ENCODE data around the gene LDB2.

LDB2 gene

DNA sequence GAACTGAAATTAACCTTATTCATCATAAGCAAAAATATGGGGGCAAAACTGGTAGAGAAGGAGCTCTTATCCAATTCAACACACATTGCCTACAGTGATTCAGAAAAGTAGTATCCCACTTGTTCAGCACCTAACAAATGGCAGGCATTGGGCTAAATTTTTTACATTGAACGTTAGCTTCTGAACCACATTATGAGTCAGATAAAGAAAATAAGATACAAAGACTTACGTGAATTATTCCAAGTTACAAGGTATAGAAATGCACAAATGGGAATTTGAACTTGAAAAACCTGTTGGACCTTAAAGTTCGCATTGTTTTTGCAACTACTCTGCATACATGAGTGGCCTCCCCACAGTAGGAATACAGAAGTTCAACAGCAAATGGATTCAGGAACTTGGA, 210.6 kb downstream of the LDB2 start:
- Histone ChIP-seq H3K23ac (ENCODE audit: low read length) (no peak overlapping the region), H4K5ac (ENCODE audit: low read length) (no peak overlapping the region), H3K79me1 (ENCODE audit: low read length) (peaks cover 4% of the 10 kb centered on the region), H3K56ac (ENCODE audit: low read length) (no peak overlapping the region), H2AK5ac (ENCODE audit: low read length) (no peak overlapping the region), H4K8ac (ENCODE audit: low read depth, low read length) (no peak overlapping the region), H2BK120ac (ENCODE audit: low read depth, low read length) (no peak overlapping the region), H3K27ac (ENCODE audit: low read depth, low read length) (no peak overlapping the region), H2BK15ac (replicated peaks; ENCODE audit: low read depth) (no peak overlapping the region), H3K36me3 (ENCODE audit: control insufficient read depth, insufficient read depth, low read length) (no peaks in the 10 kb centered on the region), H3K9ac (ENCODE audit: low read length) (no peak overlapping the region), H2BK5ac (ENCODE audit: low read length) (no peak overlapping the region), H3K79me2 (ENCODE audit: control insufficient read depth, insufficient read depth, low read length) (no peaks in the 10 kb centered on the region), H3K18ac (ENCODE audit: low read length) (no peak overlapping the region), H3K4me3 (ENCODE audit: low read length) (no peak overlapping the region), H3K4ac (ENCODE audit: low read depth, low read length) (no peak overlapping the region), H3K4me2 (ENCODE audit: low read length) (no peak overlapping the region), H3K27me3 (ENCODE audit: insufficient read depth, low read length, poor library complexity) (no peaks in the 10 kb centered on the region), H3K4me1 (ENCODE audit: control insufficient read depth, low read depth, low read length) (peaks cover 4% of the 10 kb centered on the region)
- WGBS (ENCODE audit: extremely low coverage, insufficient coverage, low lambda C conversion rate): no CpG with 5 or more reads among the region's 3 CpGs
- DNase-seq: no peak

DNA sequence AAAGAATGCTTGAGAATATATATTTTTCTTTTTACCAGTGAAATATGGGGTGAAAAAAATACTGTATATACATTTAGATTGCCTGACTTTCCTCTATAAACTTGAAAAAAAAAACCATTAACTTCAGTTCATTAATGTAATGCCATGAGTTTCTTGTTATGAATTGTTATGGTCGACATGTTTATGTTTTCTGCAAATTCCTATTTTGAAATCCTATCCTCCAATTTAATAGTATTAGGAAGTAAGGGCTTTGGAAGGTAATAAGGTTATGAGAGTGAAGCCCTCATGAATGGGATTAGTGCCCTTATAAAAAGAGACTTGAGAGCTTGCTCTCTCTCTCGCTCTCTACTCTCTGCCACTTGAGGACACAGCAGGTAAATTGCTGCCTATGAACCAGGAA, 211.4 kb downstream of the LDB2 start:
- no peak overlapping the region for H3K4me2 ChIP-seq (ENCODE audit: low read length)
- H2AK5ac ChIP-seq (ENCODE audit: low read length): no peak overlapping the region
- no peak overlapping the region for H3K27ac ChIP-seq (ENCODE audit: low read depth, low read length)
- H3K18ac ChIP-seq (ENCODE audit: low read length): no peak overlapping the region
- H3K4me1 ChIP-seq (ENCODE audit: control insufficient read depth, low read depth, low read length): peaks cover 2% of the 10 kb centered on the region
- no peak overlapping the region for H2BK15ac ChIP-seq (replicated peaks; ENCODE audit: low read depth)
- H4K5ac ChIP-seq (ENCODE audit: low read length): no peak overlapping the region
- H3K36me3 ChIP-seq (ENCODE audit: control insufficient read depth, insufficient read depth, low read length): no peaks in the 10 kb centered on the region
- no peak overlapping the region for H2BK120ac ChIP-seq (ENCODE audit: low read depth, low read length)
- DNase-seq: no peak
- WGBS (ENCODE audit: extremely low coverage, insufficient coverage, low lambda C conversion rate): no CpG with 5 or more reads among the region's 2 CpGs
- no peak overlapping the region for H3K4me3 ChIP-seq (ENCODE audit: low read length)
- H3K79me1 ChIP-seq (ENCODE audit: low read length): peaks cover 7% of the 10 kb centered on the region
- no peak overlapping the region for H3K4ac ChIP-seq (ENCODE audit: low read depth, low read length)
- no peak overlapping the region for H4K8ac ChIP-seq (ENCODE audit: low read depth, low read length)
- H3K9ac ChIP-seq (ENCODE audit: low read length): no peak overlapping the region
- no peaks in the 10 kb centered on the region for H3K27me3 ChIP-seq (ENCODE audit: insufficient read depth, low read length, poor library complexity)
- no peak overlapping the region for H2BK5ac ChIP-seq (ENCODE audit: low read length)
- H3K79me2 ChIP-seq (ENCODE audit: control insufficient read depth, insufficient read depth, low read length): no peaks in the 10 kb centered on the region
- H3K56ac ChIP-seq (ENCODE audit: low read length): no peak overlapping the region
- no peak overlapping the region for H3K23ac ChIP-seq (ENCODE audit: low read length)

DNA sequence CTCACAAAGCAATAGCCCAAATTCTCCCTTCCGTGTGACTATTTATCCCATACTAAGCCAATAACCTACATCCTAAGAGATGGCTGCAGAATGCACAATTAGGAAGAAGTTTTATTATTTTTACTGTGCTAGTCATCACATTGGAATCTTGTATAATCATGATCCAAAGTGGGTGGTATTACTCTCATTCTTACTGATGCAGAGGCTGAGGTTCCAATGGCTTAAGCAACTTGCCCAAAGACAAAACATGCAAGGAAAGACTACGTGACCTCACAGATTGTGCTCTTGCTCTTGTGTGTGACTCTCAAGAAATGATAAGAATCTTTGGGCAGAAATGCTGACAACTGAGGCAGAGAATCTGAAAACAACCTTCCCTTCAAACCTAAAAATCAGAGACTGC, 212.2 kb downstream of the LDB2 start:
- no peak overlapping the region for H2BK15ac ChIP-seq (replicated peaks; ENCODE audit: low read depth)
- H2BK5ac ChIP-seq (ENCODE audit: low read length): no peak overlapping the region
- H4K5ac ChIP-seq (ENCODE audit: low read length): no peak overlapping the region
- H3K79me2 ChIP-seq (ENCODE audit: control insufficient read depth, insufficient read depth, low read length): no peaks in the 10 kb centered on the region
- H3K56ac ChIP-seq (ENCODE audit: low read length): no peak overlapping the region
- peaks cover 2% of the 10 kb centered on the region for H3K4me1 ChIP-seq (ENCODE audit: control insufficient read depth, low read depth, low read length)
- H4K8ac ChIP-seq (ENCODE audit: low read depth, low read length): no peak overlapping the region
- H2BK120ac ChIP-seq (ENCODE audit: low read depth, low read length): no peak overlapping the region
- no peak overlapping the region for H3K23ac ChIP-seq (ENCODE audit: low read length)
- no peak overlapping the region for H3K4me3 ChIP-seq (ENCODE audit: low read length)
- no CpG with 5 or more reads among the region's 2 CpGs for WGBS (ENCODE audit: extremely low coverage, insufficient coverage, low lambda C conversion rate)
- peaks cover 7% of the 10 kb centered on the region for H3K79me1 ChIP-seq (ENCODE audit: low read length)
- no peak overlapping the region for H3K27ac ChIP-seq (ENCODE audit: low read depth, low read length)
- H3K27me3 ChIP-seq (ENCODE audit: insufficient read depth, low read length, poor library complexity): no peaks in the 10 kb centered on the region
- no peak overlapping the region for H3K9ac ChIP-seq (ENCODE audit: low read length)
- DNase-seq: no peak
- H3K4ac ChIP-seq (ENCODE audit: low read depth, low read length): no peak overlapping the region
- H3K36me3 ChIP-seq (ENCODE audit: control insufficient read depth, insufficient read depth, low read length): no peaks in the 10 kb centered on the region
- no peak overlapping the region for H3K4me2 ChIP-seq (ENCODE audit: low read length)
- no peak overlapping the region for H3K18ac ChIP-seq (ENCODE audit: low read length)
- H2AK5ac ChIP-seq (ENCODE audit: low read length): no peak overlapping the region

DNA sequence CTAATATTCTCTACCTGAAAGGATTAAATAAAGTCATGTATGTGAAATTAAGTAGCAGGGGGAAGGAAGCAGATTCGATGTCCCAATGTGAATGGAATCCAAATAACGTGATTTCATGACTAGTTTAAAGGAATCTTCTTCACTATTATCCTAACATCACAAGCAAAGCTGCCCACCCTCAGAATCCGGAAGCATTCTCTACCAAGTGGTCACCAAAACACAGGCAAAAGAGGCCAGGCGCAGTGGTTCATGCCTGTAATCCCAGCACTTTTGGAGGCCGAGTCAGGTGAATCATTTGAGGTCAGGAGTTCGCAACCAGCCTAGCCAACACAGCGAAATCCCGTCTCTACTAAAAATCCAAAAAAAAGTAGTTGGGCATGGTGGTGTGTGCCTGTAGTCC, 212.9 kb downstream of the LDB2 start:
- no peak for DNase-seq
- Histone ChIP-seq H3K27ac (ENCODE audit: low read depth, low read length) (no peak overlapping the region), H3K18ac (ENCODE audit: low read length) (no peak overlapping the region), H3K36me3 (ENCODE audit: control insufficient read depth, insufficient read depth, low read length) (no peaks in the 10 kb centered on the region), H3K4ac (ENCODE audit: low read depth, low read length) (no peak overlapping the region), H3K4me3 (ENCODE audit: low read length) (no peak overlapping the region), H2BK120ac (ENCODE audit: low read depth, low read length) (no peak overlapping the region), H3K56ac (ENCODE audit: low read length) (no peak overlapping the region), H2BK5ac (ENCODE audit: low read length) (no peak overlapping the region), H3K4me1 (ENCODE audit: control insufficient read depth, low read depth, low read length) (peaks cover 2% of the 10 kb centered on the region), H4K8ac (ENCODE audit: low read depth, low read length) (no peak overlapping the region), H3K79me1 (ENCODE audit: low read length) (peaks cover 7% of the 10 kb centered on the region), H3K27me3 (ENCODE audit: insufficient read depth, low read length, poor library complexity) (no peaks in the 10 kb centered on the region), H3K9ac (ENCODE audit: low read length) (no peak overlapping the region), H2BK15ac (replicated peaks; ENCODE audit: low read depth) (no peak overlapping the region), H3K23ac (ENCODE audit: low read length) (no peak overlapping the region), H2AK5ac (ENCODE audit: low read length) (no peak overlapping the region), H3K79me2 (ENCODE audit: control insufficient read depth, insufficient read depth, low read length) (no peaks in the 10 kb centered on the region), H3K4me2 (ENCODE audit: low read length) (no peak overlapping the region), H4K5ac (ENCODE audit: low read length) (no peak overlapping the region)
- no CpG with 5 or more reads among the region's 8 CpGs for WGBS (ENCODE audit: extremely low coverage, insufficient coverage, low lambda C conversion rate)

DNA sequence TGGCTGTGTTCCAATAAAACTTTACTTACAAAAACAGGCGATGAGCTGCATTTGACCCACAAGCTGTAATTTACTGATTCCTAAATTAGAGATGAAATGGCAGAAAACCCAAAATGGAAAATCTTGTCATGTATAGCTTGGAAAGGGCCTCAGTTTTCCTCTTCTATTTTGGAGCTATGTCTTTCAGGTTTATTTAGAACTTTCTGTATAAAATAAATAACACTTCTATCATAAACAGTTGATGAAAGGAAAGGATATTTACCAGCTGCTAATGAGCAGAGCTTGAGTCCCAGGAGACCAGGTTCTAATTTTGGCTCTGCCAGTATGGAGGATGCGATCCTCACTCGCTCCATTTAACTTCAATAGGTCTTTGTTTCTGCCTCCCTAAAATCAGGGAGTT, 213.5 kb downstream of the LDB2 start:
- no peak overlapping the region for H3K4ac ChIP-seq (ENCODE audit: low read depth, low read length)
- WGBS (ENCODE audit: extremely low coverage, insufficient coverage, low lambda C conversion rate): no CpG with 5 or more reads among the region's 3 CpGs
- no peak overlapping the region for H3K4me3 ChIP-seq (ENCODE audit: low read length)
- H3K4me1 ChIP-seq (ENCODE audit: control insufficient read depth, low read depth, low read length): peaks cover 2% of the 10 kb centered on the region
- H3K27me3 ChIP-seq (ENCODE audit: insufficient read depth, low read length, poor library complexity): no peaks in the 10 kb centered on the region
- no peak overlapping the region for H3K23ac ChIP-seq (ENCODE audit: low read length)
- H2BK15ac ChIP-seq (replicated peaks; ENCODE audit: low read depth): no peak overlapping the region
- H3K27ac ChIP-seq (ENCODE audit: low read depth, low read length): no peak overlapping the region
- H3K18ac ChIP-seq (ENCODE audit: low read length): no peak overlapping the region
- no peak overlapping the region for H2BK120ac ChIP-seq (ENCODE audit: low read depth, low read length)
- H3K79me2 ChIP-seq (ENCODE audit: control insufficient read depth, insufficient read depth, low read length): no peaks in the 10 kb centered on the region
- no peak overlapping the region for H4K5ac ChIP-seq (ENCODE audit: low read length)
- no peak for DNase-seq
- no peak overlapping the region for H2BK5ac ChIP-seq (ENCODE audit: low read length)
- H3K9ac ChIP-seq (ENCODE audit: low read length): no peak overlapping the region
- no peaks in the 10 kb centered on the region for H3K36me3 ChIP-seq (ENCODE audit: control insufficient read depth, insufficient read depth, low read length)
- peaks cover 7% of the 10 kb centered on the region for H3K79me1 ChIP-seq (ENCODE audit: low read length)
- no peak overlapping the region for H2AK5ac ChIP-seq (ENCODE audit: low read length)
- no peak overlapping the region for H3K56ac ChIP-seq (ENCODE audit: low read length)
- no peak overlapping the region for H4K8ac ChIP-seq (ENCODE audit: low read depth, low read length)
- no peak overlapping the region for H3K4me2 ChIP-seq (ENCODE audit: low read length)

DNA sequence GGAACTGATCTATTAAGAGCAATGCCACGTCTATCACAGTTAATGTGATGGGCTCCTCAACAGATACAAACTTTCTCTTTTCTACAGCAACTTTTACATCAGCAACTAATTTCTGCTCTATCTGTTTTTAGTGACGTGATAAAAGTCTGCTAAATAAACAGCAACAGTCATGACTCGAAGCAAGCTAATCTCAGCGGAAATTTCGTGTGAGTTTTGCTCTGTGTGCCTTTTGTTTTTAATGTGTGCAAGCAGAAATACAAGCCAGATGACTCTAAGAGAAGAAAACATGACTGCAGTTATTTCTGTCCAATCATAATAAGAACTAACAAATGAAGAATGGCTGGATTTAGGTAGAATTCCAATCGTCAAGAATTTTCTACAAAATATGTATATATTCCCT, 214.3 kb downstream of the LDB2 start:
- Histone ChIP-seq H3K27ac (ENCODE audit: low read depth, low read length) (no peak overlapping the region), H4K8ac (ENCODE audit: low read depth, low read length) (no peak overlapping the region), H3K79me2 (ENCODE audit: control insufficient read depth, insufficient read depth, low read length) (no peaks in the 10 kb centered on the region), H3K36me3 (ENCODE audit: control insufficient read depth, insufficient read depth, low read length) (no peaks in the 10 kb centered on the region), H3K4me1 (ENCODE audit: control insufficient read depth, low read depth, low read length) (peaks cover 2% of the 10 kb centered on the region), H3K9ac (ENCODE audit: low read length) (no peak overlapping the region), H3K23ac (ENCODE audit: low read length) (no peak overlapping the region), H3K4ac (ENCODE audit: low read depth, low read length) (no peak overlapping the region), H2AK5ac (ENCODE audit: low read length) (no peak overlapping the region), H2BK15ac (replicated peaks; ENCODE audit: low read depth) (no peak overlapping the region), H4K5ac (ENCODE audit: low read length) (no peak overlapping the region), H3K79me1 (ENCODE audit: low read length) (peaks cover 7% of the 10 kb centered on the region), H3K4me3 (ENCODE audit: low read length) (no peak overlapping the region), H3K27me3 (ENCODE audit: insufficient read depth, low read length, poor library complexity) (no peaks in the 10 kb centered on the region), H3K4me2 (ENCODE audit: low read length) (no peak overlapping the region), H3K56ac (ENCODE audit: low read length) (no peak overlapping the region), H2BK120ac (ENCODE audit: low read depth, low read length) (no peak overlapping the region), H2BK5ac (ENCODE audit: low read length) (no peak overlapping the region), H3K18ac (ENCODE audit: low read length) (no peak overlapping the region)
- no peak for DNase-seq
- WGBS (ENCODE audit: extremely low coverage, insufficient coverage, low lambda C conversion rate): no CpG with 5 or more reads among the region's 6 CpGs

Measured in mesendoderm (in vitro differentiated cells).